HEK293T (cell line): ENCODE data around the gene MINDY2.
"Not testable (repeated sequence)": the region's sequence is repeated elsewhere in the genome, so short reads cannot be mapped to it uniquely, and the experiment has no call there.

ENCODE experiments used
- ARNT ChIP-seq: fragments of 450-650 bp; IDR thresholded peaks from 2 replicates; pipeline ENCODE4 v1.6.1; 2017; ENCODE audit warnings: mild to moderate bottlenecking
- BHLHE40 ChIP-seq: fragments of 450-650 bp; IDR thresholded peaks from 2 replicates; pipeline ENCODE4 v1.6.1; 2016; ENCODE audit warnings: mild to moderate bottlenecking, moderate library complexity, borderline replicate concordance
- ELF4 ChIP-seq: fragments of 450-650 bp; IDR thresholded peaks from 2 replicates; pipeline ENCODE4 v1.6.1; 2017; ENCODE audit warnings: antibody characterized with exemption
- FOXA1 ChIP-seq: fragments of 450-650 bp; IDR thresholded peaks from 2 replicates; pipeline ENCODE4 v1.6.1; 2016; ENCODE audit warnings: mild to moderate bottlenecking
- FOXK2 ChIP-seq: fragments of 450-650 bp; IDR thresholded peaks from 2 replicates; pipeline ENCODE4 v1.6.1; 2016; ENCODE audit warnings: mild to moderate bottlenecking
- FOXM1 ChIP-seq: fragments of 450-650 bp; IDR thresholded peaks from 2 replicates; pipeline ENCODE4 v1.6.1; 2017; ENCODE audit warnings: mild to moderate bottlenecking, borderline replicate concordance
- HDGF ChIP-seq: fragments of 450-650 bp; IDR thresholded peaks from 2 replicates; pipeline ENCODE4 v1.6.1; 2017; ENCODE audit warnings: antibody characterized with exemption, borderline replicate concordance
- L3MBTL2 ChIP-seq: fragments of 450-650 bp; conservative IDR thresholded peaks from 2 replicates; pipeline ENCODE4 v1.6.1; 2016; ENCODE audit warnings: mild to moderate bottlenecking
- LEF1 ChIP-seq: fragments of 450-650 bp; IDR thresholded peaks from 2 replicates; pipeline ENCODE4 v1.6.1; 2017; ENCODE audit warnings: mild to moderate bottlenecking, borderline replicate concordance
- SP1 ChIP-seq: fragments of 450-650 bp; IDR thresholded peaks from 2 replicates; pipeline ENCODE4 v1.6.1; 2017
- SUZ12 ChIP-seq: fragments of 450-650 bp; IDR thresholded peaks from 2 replicates; pipeline ENCODE4 v1.6.1; 2016; ENCODE audit warnings: mild to moderate bottlenecking
- TARDBP ChIP-seq: fragments of 450-650 bp; IDR thresholded peaks from 2 replicates; pipeline ENCODE4 v1.6.1; 2016
- ZNF384 ChIP-seq: fragments of 450-650 bp; IDR thresholded peaks from 2 replicates; pipeline ENCODE4 v1.6.1; 2016

GRCh38 chr15:58823267-58823666 lies 52.2 kb downstream of the MINDY2 start:
- not testable (repeated sequence) for TF ChIP-seq SP1, FOXK2, TARDBP, ELF4, ARNT, SUZ12, FOXM1, LEF1, L3MBTL2, HDGF, FOXA1, BHLHE40, ZNF384
